Nephron (organoid): ENCODE measurements around the gene ACP5.
"Not testable (repeated sequence)": the region's sequence is repeated elsewhere in the genome, so short reads cannot be mapped to it uniquely, and the experiment has no call there.

Experiments used
- H3K27ac Mint-ChIP-seq, 3 experiments: 2 replicates each; pipeline ENCODE4 v1.8.0; 2020; ENCODE audit warnings: mixed read lengths in 3 of 3, mild to moderate bottlenecking in 2 of 3, moderate library complexity in 1 of 3
- H3K27me3 Mint-ChIP-seq: 2 replicates; pipeline ENCODE4 v1.8.0; 2021; ENCODE audit warnings: low read depth, mild to moderate bottlenecking, moderate library complexity, mixed read lengths
- H3K36me3 Mint-ChIP-seq: 2 replicates; pipeline ENCODE4 v1.8.0; 2020; ENCODE audit warnings: low read depth, mixed read lengths
- H3K4me1 Mint-ChIP-seq: 2 replicates; pipeline ENCODE4 v1.8.0; 2020; ENCODE audit warnings: mixed read lengths
- H3K4me3 Mint-ChIP-seq, 3 experiments: 2 replicates each; pipeline ENCODE4 v1.8.0; 2020; ENCODE audit warnings: mild to moderate bottlenecking in 3 of 3, mixed read lengths in 3 of 3, moderate library complexity in 2 of 3
- H3K9me3 Mint-ChIP-seq: 2 replicates; pipeline ENCODE4 v1.8.0; 2020; ENCODE audit warnings: mixed read lengths
- TF ChIP-seq, protein P1 (sequence below), 3 experiments: fragments of 200-600 bp; sonication (generic); IDR thresholded peaks; one replicate each; pipeline ENCODE4 v1.5.0; 2021; ENCODE audit warnings: antibody characterized with exemption in 3 of 3; ENCODE audit not compliant: unreplicated experiment in 3 of 3

ACP5 gene

DNA sequence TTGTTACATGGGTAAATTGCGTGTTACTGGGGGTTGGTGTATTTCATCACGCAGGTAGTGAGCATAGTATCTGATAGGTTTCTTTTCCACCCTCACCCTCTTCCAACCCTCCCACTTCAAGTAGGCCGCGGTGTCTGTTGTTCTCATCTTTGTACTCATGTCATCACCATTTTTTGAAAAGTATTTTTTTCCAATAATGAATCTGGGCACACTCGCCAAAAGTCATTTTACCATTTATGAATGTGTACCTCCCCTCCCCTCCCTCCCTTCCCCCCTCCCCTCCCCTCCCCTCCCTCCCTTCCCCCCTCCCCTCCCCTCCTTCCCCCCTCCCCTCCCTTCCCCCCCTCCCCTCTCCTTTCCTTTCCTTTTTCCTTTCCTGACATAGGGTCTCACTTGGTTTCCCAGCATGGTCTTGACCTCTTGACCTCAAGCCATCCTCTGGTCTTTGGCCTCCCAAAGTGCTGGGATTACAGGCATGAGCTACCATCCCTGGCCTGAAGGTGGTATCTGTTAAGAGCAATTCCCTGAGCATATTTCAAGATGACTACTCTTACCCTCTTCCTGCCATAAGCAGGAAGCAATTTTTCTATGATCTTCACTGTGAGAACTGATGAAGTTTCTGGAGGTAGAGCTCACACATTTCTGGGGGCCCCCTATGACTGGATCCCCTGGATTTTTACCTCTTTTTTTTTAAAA lies 35.5 kb upstream of the ACP5 start:
- Mint-ChIP-seq H3K9me3 (peaks cover 64% of the 10 kb centered on the region), H3K36me3 (peaks cover 96% of the 10 kb centered on the region), H3K4me3 (no peak overlapping the region), H3K27ac (no peak overlapping the region), H3K4me1 (no peaks in the 10 kb centered on the region), H3K27me3 (no peaks in the 10 kb centered on the region)
- TF ChIP-seq, protein P1, sequence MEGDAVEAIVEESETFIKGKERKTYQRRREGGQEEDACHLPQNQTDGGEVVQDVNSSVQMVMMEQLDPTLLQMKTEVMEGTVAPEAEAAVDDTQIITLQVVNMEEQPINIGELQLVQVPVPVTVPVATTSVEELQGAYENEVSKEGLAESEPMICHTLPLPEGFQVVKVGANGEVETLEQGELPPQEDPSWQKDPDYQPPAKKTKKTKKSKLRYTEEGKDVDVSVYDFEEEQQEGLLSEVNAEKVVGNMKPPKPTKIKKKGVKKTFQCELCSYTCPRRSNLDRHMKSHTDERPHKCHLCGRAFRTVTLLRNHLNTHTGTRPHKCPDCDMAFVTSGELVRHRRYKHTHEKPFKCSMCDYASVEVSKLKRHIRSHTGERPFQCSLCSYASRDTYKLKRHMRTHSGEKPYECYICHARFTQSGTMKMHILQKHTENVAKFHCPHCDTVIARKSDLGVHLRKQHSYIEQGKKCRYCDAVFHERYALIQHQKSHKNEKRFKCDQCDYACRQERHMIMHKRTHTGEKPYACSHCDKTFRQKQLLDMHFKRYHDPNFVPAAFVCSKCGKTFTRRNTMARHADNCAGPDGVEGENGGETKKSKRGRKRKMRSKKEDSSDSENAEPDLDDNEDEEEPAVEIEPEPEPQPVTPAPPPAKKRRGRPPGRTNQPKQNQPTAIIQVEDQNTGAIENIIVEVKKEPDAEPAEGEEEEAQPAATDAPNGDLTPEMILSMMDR (IDR thresholded peaks at IDR 0.05; ENCODE audit: unreplicated experiment in 3 of 3) = no peak

DNA sequence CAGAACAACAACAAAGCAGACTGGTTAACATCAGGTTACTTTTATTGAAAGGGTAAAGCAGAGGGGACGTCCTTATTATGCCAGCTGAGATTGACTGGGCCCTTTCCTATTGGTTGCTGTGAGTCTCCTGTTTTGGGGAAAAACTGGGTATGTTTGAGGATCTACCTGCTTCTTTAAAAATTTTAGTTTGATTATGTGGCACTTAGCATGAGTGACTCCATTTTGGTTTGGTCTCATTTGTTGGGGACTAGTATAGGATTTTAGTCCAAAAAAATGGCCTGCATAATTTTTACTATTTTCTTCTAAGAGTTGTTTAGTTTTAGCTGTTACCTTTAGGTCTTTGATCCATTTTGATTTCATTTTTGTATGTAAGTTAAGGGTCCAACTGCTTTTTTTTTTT lies 34.3 kb upstream of the ACP5 start:
- TF ChIP-seq, protein P1 (IDR thresholded peaks at IDR 0.05; ENCODE audit: unreplicated experiment in 3 of 3) = no peak
- H3K27me3 Mint-ChIP-seq = no peaks in the 10 kb centered on the region
- H3K4me1 Mint-ChIP-seq = no peaks in the 10 kb centered on the region
- H3K36me3 Mint-ChIP-seq = peaks cover 96% of the 10 kb centered on the region
- peaks cover 64% of the 10 kb centered on the region for H3K9me3 Mint-ChIP-seq
- no peak overlapping the region for H3K4me3 Mint-ChIP-seq
- H3K27ac Mint-ChIP-seq = no peak overlapping the region

DNA sequence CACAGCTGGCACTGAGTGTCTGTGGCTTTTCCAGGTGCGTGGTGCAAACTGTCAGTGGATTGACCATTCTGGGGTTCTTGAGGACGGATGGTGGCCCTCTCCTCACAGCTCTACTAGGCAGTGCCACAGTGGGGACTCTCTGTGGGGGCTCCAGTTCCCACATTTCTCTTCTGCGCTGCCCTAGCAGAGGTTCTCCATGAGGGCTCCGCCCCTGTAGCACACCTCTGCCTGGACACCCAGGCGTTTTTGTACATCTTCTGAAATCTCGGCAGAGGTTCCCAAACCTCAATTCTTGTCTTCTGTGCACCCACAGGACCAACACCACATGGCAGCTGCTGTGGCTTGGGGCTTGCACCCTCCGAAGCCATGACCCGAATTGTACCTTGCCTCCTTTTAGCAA lies 29.0 kb upstream of the ACP5 start:
- peaks cover 82% of the 10 kb centered on the region for H3K9me3 Mint-ChIP-seq
- H3K27ac Mint-ChIP-seq = no peak overlapping the region
- TF ChIP-seq, protein P1 (IDR thresholded peaks at IDR 0.05; ENCODE audit: unreplicated experiment in 3 of 3) = no peak
- H3K4me1 Mint-ChIP-seq = no peaks in the 10 kb centered on the region
- H3K36me3 Mint-ChIP-seq = peaks cover 98% of the 10 kb centered on the region
- no peak overlapping the region for H3K4me3 Mint-ChIP-seq
- peaks cover 4% of the 10 kb centered on the region for H3K27me3 Mint-ChIP-seq

DNA sequence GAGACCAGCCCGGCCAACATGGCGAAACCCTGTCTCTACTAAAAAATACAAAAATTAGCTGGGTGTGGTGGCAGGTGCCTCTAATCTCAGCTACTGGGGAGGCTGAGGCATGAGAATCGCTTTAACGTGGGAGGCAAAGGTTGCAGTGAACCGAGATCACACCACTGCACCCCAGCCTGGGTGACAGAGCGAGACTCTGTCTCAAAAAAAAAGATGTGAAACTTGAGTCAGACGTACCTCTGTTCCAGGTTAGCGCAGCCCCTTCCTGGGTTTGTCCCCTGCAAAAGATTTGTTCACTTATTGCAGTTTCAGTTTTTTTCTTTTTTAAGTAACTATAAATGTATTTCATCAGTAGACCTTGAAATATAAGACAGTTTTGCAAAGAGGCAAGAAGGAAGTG lies 22.3 kb upstream of the ACP5 start:
- not testable (repeated sequence) for H3K27ac Mint-ChIP-seq, H3K27me3 Mint-ChIP-seq
- Mint-ChIP-seq H3K4me1 (peaks cover 11% of the 10 kb centered on the region), H3K9me3 (peaks cover 49% of the 10 kb centered on the region), H3K36me3 (peaks cover 75% of the 10 kb centered on the region), H3K4me3 (peak overlapping the region in 2 of 3 experiments; percentile 96 to 97)

DNA sequence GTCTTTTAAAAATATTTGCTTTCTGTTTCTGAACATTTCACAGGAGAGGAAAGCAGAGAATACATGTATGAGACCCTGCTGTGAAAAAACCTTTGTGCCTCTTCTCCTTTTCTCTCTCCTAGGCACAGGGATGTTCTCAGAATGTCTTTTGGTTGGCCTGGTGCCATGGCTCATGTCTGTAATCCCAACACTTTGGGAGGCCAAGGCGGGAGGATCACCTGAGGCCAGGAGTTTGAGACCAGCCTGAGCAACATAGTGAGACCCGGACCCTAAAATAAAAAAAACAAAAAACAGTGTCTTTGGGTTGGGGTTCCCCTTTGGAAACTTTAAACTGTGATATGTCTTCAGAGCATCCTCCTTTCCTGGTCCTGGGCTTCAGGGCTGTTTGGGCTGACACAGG lies 21.3 kb upstream of the ACP5 start:
- H3K36me3 Mint-ChIP-seq = peaks cover 65% of the 10 kb centered on the region
- H3K27me3 Mint-ChIP-seq = no peaks in the 10 kb centered on the region
- peaks cover 40% of the 10 kb centered on the region for H3K9me3 Mint-ChIP-seq
- TF ChIP-seq, protein P1 (IDR thresholded peaks at IDR 0.05; ENCODE audit: unreplicated experiment in 3 of 3) = no peak
- peak overlapping the region; percentile 96 to 100 (median 97) for H3K4me3 Mint-ChIP-seq
- peak overlapping the region; percentile 64 to 99 (median 92) for H3K27ac Mint-ChIP-seq
- H3K4me1 Mint-ChIP-seq = peaks cover 11% of the 10 kb centered on the region

DNA sequence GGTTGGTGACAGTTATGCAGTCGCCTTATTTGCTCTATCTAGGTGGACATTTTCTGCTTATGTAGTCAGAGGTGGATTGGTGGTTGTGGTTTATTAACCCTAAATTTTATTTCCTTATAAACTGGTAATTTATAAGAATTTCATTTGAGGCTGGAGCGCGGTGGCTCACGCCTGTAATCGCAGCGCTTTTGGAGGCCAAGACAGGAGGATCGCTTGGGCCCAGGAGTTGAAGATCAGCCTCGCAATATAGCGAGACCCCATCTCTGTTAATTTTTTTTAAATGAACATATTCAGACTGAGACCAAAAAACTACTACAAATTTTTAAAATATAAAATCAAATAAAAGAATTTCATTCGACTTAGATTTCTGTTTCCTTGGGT lies 20.6 kb upstream of the ACP5 start:
- peak overlapping the region; percentile 92 to 99 (median 95) for H3K27ac Mint-ChIP-seq
- peaks cover 35% of the 10 kb centered on the region for H3K9me3 Mint-ChIP-seq
- peak overlapping the region; percentile 96 to 100 (median 97) for H3K4me3 Mint-ChIP-seq
- peaks cover 58% of the 10 kb centered on the region for H3K36me3 Mint-ChIP-seq
- H3K27me3 Mint-ChIP-seq = no peaks in the 10 kb centered on the region
- TF ChIP-seq, protein P1 (IDR thresholded peaks at IDR 0.05; ENCODE audit: unreplicated experiment in 3 of 3) = no peak
- peaks cover 11% of the 10 kb centered on the region for H3K4me1 Mint-ChIP-seq
